Testis (tissue), 2 donors: ENCODE data around the gene PVALEF.

ENCODE experiments used
- CTCF ChIP-seq, 3 experiments: fragments of 450-650 bp in 2 of 3; fragments of 200-600 bp in 1 of 3; sonication (generic) in 1 of 3; IDR thresholded peaks; one replicate each; pipeline ENCODE4 v1.5.1; 2016 to 2019; ENCODE audit warnings: antibody characterized with exemption in 3 of 3, mild to moderate bottlenecking in 2 of 3, moderate library complexity in 1 of 3
- POLR2A ChIP-seq: fragments of 450-650 bp; IDR thresholded peaks from one replicate; pipeline ENCODE4 v1.6.1; 2017; ENCODE audit warnings: antibody characterized with exemption, mild to moderate bottlenecking, moderate library complexity

GRCh38 chr17:81222620-81222905 lies 57.3 kb downstream of the PVALEF start:
- TF ChIP-seq CTCF (IDR thresholded peaks at IDR 0.05): no peak
- no peak for TF ChIP-seq POLR2A
